ENCODE results near the gene CLEC4F. TPM values are rescaled to one million over a fixed set of nuclear protein-coding genes. Genes with fewer than 3 reads are reported as not detected.

The CLEC4F gene
- total and polyA plus RNA-seq, 4 donors, result 0.03 to 0.25 (median 0.19) TPM; not detected in 1

DNA sequence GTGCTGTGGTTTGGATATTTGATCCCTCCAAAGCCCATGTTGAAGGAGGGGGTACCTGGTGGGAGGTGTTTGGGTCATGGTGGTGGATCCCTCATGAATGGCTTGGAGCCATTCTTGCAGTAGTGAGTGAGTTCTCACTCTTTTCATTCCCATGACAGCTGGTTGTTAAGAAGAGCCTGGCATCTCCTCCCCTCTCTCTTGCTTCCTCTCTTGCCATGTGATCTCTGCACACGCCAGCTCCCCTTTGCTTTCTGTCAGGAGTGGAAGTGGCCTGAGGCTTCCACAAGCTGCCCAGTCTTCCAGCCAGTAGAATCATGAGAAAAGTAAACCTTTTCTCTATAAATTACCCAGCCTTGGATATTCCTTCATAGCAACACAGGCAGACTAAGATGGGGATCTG, 61.0 kb downstream of the CLEC4F start:
- no peak overlapping the region for H3K9ac ChIP-seq (ENCODE audit: low read depth in 1 of 2, low read length in 2 of 2)
- no peak overlapping the region for H3K27ac ChIP-seq (ENCODE audit: low read depth in 1 of 2, low read length in 2 of 2)
- TF ChIP-seq TAF1 (conservative IDR thresholded peaks at IDR 0.05) (no peak), GABPA (IDR thresholded peaks at IDR 0.05 in 1 of 2, conservative IDR thresholded peaks at IDR 0.05 in 1 of 2) (no peak), REST (IDR thresholded peaks at IDR 0.05) (no peak), RXRA (IDR thresholded peaks at IDR 0.05) (no peak), HNF4G (IDR thresholded peaks at IDR 0.05) (no peak), JUND (IDR thresholded peaks at IDR 0.05) (no peak), RAD21 (IDR thresholded peaks at IDR 0.05) (no peak), HNF4A (conservative IDR thresholded peaks at IDR 0.05) (no peak), EGR1 (IDR thresholded peaks at IDR 0.05; ENCODE audit: low read depth in 2 of 2) (no peak), MAX (IDR thresholded peaks at IDR 0.05) (no peak), SP1 (IDR thresholded peaks at IDR 0.05) (no peak), FOXA1 (IDR thresholded peaks at IDR 0.05) (no peak), YY1 (IDR thresholded peaks at IDR 0.05) (no peak), CTCF (IDR thresholded peaks at IDR 0.05; ENCODE audit: low read depth, low read length, missing input control) (no peak), NR2F2 (IDR thresholded peaks at IDR 0.05) (no peak), ZBTB33 (IDR thresholded peaks at IDR 0.05) (no peak), FOXA2 (IDR thresholded peaks at IDR 0.05) (no peak)
- TF ChIP-seq, protein P1, sequence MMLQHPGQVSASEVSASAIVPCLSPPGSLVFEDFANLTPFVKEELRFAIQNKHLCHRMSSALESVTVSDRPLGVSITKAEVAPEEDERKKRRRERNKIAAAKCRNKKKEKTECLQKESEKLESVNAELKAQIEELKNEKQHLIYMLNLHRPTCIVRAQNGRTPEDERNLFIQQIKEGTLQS (IDR thresholded peaks at IDR 0.05), result no peak
- peaks cover 0 to 6% (median 5%) of the 10 kb centered on the region in 4 donors for H3K27me3 ChIP-seq (ENCODE audit: control insufficient read depth in 4 of 4, insufficient read depth in 4 of 4, low read length in 3 of 4)
- 66% methylated on average over 1 of the region's 1 CpG for WGBS
- H3K9me3 ChIP-seq (ENCODE audit: control insufficient read depth in 4 of 4, low read length in 3 of 4), result no peaks in the 10 kb centered on the region
- no peak for DNase-seq (ENCODE audit: low spot score)
- no peaks in the 10 kb centered on the region for H3K4me1 ChIP-seq (ENCODE audit: control insufficient read depth in 4 of 4, insufficient read depth in 4 of 4, low read length in 3 of 4)
- H3K4me3 ChIP-seq (ENCODE audit: low read depth in 1 of 3, low read length in 3 of 3), result no peak overlapping the region
- H3K36me3 ChIP-seq (ENCODE audit: control insufficient read depth in 4 of 4, insufficient read depth in 3 of 4, low read depth in 1 of 4, low read length in 3 of 4), result no peaks in the 10 kb centered on the region

Small RNA genes within 50 kb of the gene (small RNA-seq; reads per million reads assigned to genes)
- not detected for gene HMGN2P21

Other genes starting within 250 kb of the CLEC4F start
- 100 to 1,000 TPM in 1 of 2 donors, under 1 TPM in 1; 0.08 to 156 TPM for gene ADD2, start 52.4 kb downstream of the CLEC4F start, total RNA-seq
- under 1 TPM in 1 of 2 donors, not detected in 1; 0.16 TPM for gene ADD2, start 52.4 kb downstream of the CLEC4F start, polyA plus RNA-seq
- gene FIGLA, start 30.0 kb downstream of the CLEC4F start, total RNA-seq, result not detected
- gene FIGLA, start 30.0 kb downstream of the CLEC4F start, polyA plus RNA-seq, result not detected
- gene CD207, start 15.2 kb upstream of the CLEC4F start, total RNA-seq, result not detected
- not detected for gene CD207, start 15.2 kb upstream of the CLEC4F start, polyA plus RNA-seq
- gene VAX2, start 80.0 kb upstream of the CLEC4F start, total RNA-seq, result not detected
- gene VAX2, start 80.0 kb upstream of the CLEC4F start, polyA plus RNA-seq, result under 1 TPM in 1 of 2 donors, not detected in 1; 0.05 TPM
- not detected for gene ATP6V1B1, start 115.3 kb upstream of the CLEC4F start, total RNA-seq
- gene ATP6V1B1, start 115.3 kb upstream of the CLEC4F start, polyA plus RNA-seq, result not detected
- under 1 TPM; 0.33 to 0.50 TPM for gene ANKRD53, start 158.0 kb upstream of the CLEC4F start, total RNA-seq
- gene ANKRD53, start 158.0 kb upstream of the CLEC4F start, polyA plus RNA-seq, result under 1 TPM; 0.29 to 0.46 TPM
- gene TEX261, start 174.3 kb upstream of the CLEC4F start, total RNA-seq, result 10 to 100 TPM; 15.0 to 54.8 TPM
- gene TEX261, start 174.3 kb upstream of the CLEC4F start, polyA plus RNA-seq, result 10 to 100 TPM; 14.2 to 33.8 TPM
- gene NAGK, start 248.0 kb upstream of the CLEC4F start, total RNA-seq, result 10 to 100 TPM; 21.8 to 31.5 TPM
- gene NAGK, start 248.0 kb upstream of the CLEC4F start, polyA plus RNA-seq, result 10 to 100 TPM; 22.8 to 41.0 TPM